Measurements from ENCODE around the gene MGAT2. TPM values are rescaled to one million over a fixed set of nuclear protein-coding genes. Genes with fewer than 3 reads are reported as not detected.

MGAT2 gene
- 34.1 TPM for total RNA-seq

GRCh38 chr14:49620182-49621113 lies at the start of gene MGAT2, which contains the start of gene RPL36AL:
Gene MGAT2, plus strand, starts transcription at chr14:49620799. Its CDS starts 470 bp downstream, at chr14:49621269.
Gene RPL36AL, minus strand, starts transcription at chr14:49620626. Its CDS starts 1,522 bp downstream, at chr14:49619104.

GRCh38 chr14:49585803-49586672 lies 34.6 kb upstream of the MGAT2 start, which contains the start of gene RPS29:
Gene RPS29, minus strand, starts transcription at chr14:49586380. Its CDS starts 34 bp downstream, at chr14:49586346.

GRCh38 chr14:49598485-49599300 lies 21.9 kb upstream of the MGAT2 start, which contains the start of gene LRR1:
Gene LRR1, plus strand, starts transcription at chr14:49598940. Its CDS starts 81 bp downstream, at chr14:49599021.

GRCh38 chr14:49634547-49635334 lies 14.1 kb downstream of the MGAT2 start, which contains the start of gene DNAAF2:
Gene DNAAF2, minus strand, starts transcription at chr14:49635244. Its CDS starts 95 bp downstream, at chr14:49635149.

Other genes with a start within 250 kb of the MGAT2 start
- 1,905 TPM for gene RPS29, start 34.4 kb upstream of the MGAT2 start, total RNA-seq
- 9.2 TPM for gene LRR1, start 21.9 kb upstream of the MGAT2 start, total RNA-seq
- gene RPL36AL, start 173 bp upstream of the MGAT2 start, total RNA-seq = 76.9 TPM
- 22.7 TPM for gene DNAAF2, start 14.4 kb downstream of the MGAT2 start, total RNA-seq
- gene POLE2, start 67.4 kb downstream of the MGAT2 start, total RNA-seq = 14.3 TPM
- 14.6 TPM for gene KLHDC1, start 72.3 kb downstream of the MGAT2 start, total RNA-seq
- 119 TPM for gene KLHDC2, start 147.4 kb downstream of the MGAT2 start, total RNA-seq
- gene NEMF, start 232.0 kb downstream of the MGAT2 start, total RNA-seq = 157 TPM